K562 (cell line): ENCODE data around the gene FAM219B. TPM values are rescaled to one million over a fixed set of nuclear protein-coding genes. Genes with fewer than 3 reads are reported as not detected.

ENCODE experiments used
- CCAR2 ChIP-seq: fragments of 200-400 bp; formaldehyde crosslinking; IDR thresholded peaks from 2 replicates; pipeline ENCODE4 v1.6.1; 2017; ENCODE audit warnings: mild to moderate bottlenecking, low read depth, low read length
- CHD4 ChIP-seq: fragments of 200-600 bp; sonication (generic); IDR thresholded peaks from 3 replicates; pipeline ENCODE4 v1.6.1; 2012; ENCODE audit warnings: low read depth, mild to moderate bottlenecking, mixed read lengths, low read length, inconsistent platforms; ENCODE audit not compliant: insufficient read depth, insufficient replicate concordance, poor library complexity, severe bottlenecking
- COPS2 ChIP-seq: fragments of 450-650 bp; conservative IDR thresholded peaks from 2 replicates; pipeline ENCODE4 v1.6.1; 2016; ENCODE audit warnings: mild to moderate bottlenecking, moderate library complexity
- CREBBP ChIP-seq: IDR thresholded peaks from one replicate; pipeline ENCODE4 v1.6.1; 2012; ENCODE audit warnings: low read depth, mild to moderate bottlenecking, control low read depth, inconsistent platforms, low read length
- E2F3 ChIP-seq: fragments of 250-450 bp; sonication (Bioruptor Pico); IDR thresholded peaks from 2 replicates; pipeline ENCODE4 v1.4.0; 2020; ENCODE audit warnings: mild to moderate bottlenecking
- EHMT2 ChIP-seq: fragments of 450-650 bp; IDR thresholded peaks from 2 replicates; pipeline ENCODE4 v1.6.1; 2018; ENCODE audit warnings: antibody characterized with exemption
- ILF3 ChIP-seq: fragments of 450-650 bp; IDR thresholded peaks from 2 replicates; pipeline ENCODE4 v1.6.1; 2018; ENCODE audit warnings: antibody characterized with exemption, mild to moderate bottlenecking, moderate library complexity, borderline replicate concordance
- MCM3 ChIP-seq: fragments of 450-650 bp; IDR thresholded peaks from 2 replicates; pipeline ENCODE4 v1.6.1; 2016
- NFXL1 ChIP-seq: fragments of 450-650 bp; formaldehyde crosslinking; IDR thresholded peaks from 2 replicates; pipeline ENCODE4 v1.4.0; 2021; ENCODE audit warnings: mild to moderate bottlenecking
- SMAD4 ChIP-seq: fragments of 250-450 bp; sonication (Bioruptor Pico); conservative IDR thresholded peaks from 2 replicates; pipeline ENCODE4 v1.8.0; 2021; ENCODE audit warnings: inconsistent platforms, mild to moderate bottlenecking, moderate library complexity
- SMARCC2 ChIP-seq: fragments of 450-650 bp; IDR thresholded peaks from 2 replicates; pipeline ENCODE4 v1.6.1; 2017; ENCODE audit warnings: antibody characterized with exemption, moderate library complexity, mild to moderate bottlenecking, low read depth
- TEAD4 ChIP-seq, 2 experiments: sonication (generic) in 1 of 2; formaldehyde crosslinking in 1 of 2; IDR thresholded peaks; 2 replicates each; pipeline versions ENCODE4 v1.6.1 to v1.8.0; 2012 to 2022; ENCODE audit warnings: borderline replicate concordance in 1 of 2, inconsistent platforms in 1 of 2, low read length in 1 of 2, mild to moderate bottlenecking in 1 of 2, missing genetic modification reagents in 1 of 2
- ZNF146 ChIP-seq: IDR thresholded peaks from one replicate; pipeline ENCODE4 v1.6.1; 2018; ENCODE audit warnings: missing compliant biosample characterization; ENCODE audit not compliant: unreplicated experiment
- ZNF77 ChIP-seq: fragments of 250-450 bp; sonication (Bioruptor Pico); IDR thresholded peaks from 2 replicates; pipeline ENCODE4 v1.5.0; 2020
- polyA plus RNA-seq, 8 experiments: library from polyadenylated mRNA; depleted of rRNA in 4 of 8; stranded (reverse) in 5 of 8; unstranded in 3 of 8; fragments of >200 nt; fragmentation: Nextera tagmentation in 2 of 8; fragmentation: Illumina TruSeq in 1 of 8; extraction: Ambion mirVana in 2 of 8; extraction: Trizol in 1 of 8; gene quantifications; 2 replicates each; pipeline versions ENCODE4 v1.2.1 to v1.2.3, GENCODE V29; 2011 to 2014; ENCODE audit warnings: inconsistent platforms in 1 of 8, missing spikeins in 1 of 8
- total RNA-seq, 7 experiments: library from RNA; depleted of rRNA in 6 of 7; stranded (reverse); fragments of >200 nt in 6 of 7; fragmentation: Illumina TruSeq in 2 of 7; extraction: Trizol in 2 of 7; gene quantifications; 2 replicates each; pipeline versions ENCODE4 v1.2.1 to v1.2.3, GENCODE V29; 2011 to 2021; ENCODE audit warnings: low replicate concordance in 1 of 7
- TF ChIP-seq, protein P1 (sequence below): sonication (generic); formaldehyde crosslinking; IDR thresholded peaks from 2 replicates; pipeline ENCODE4 v1.8.1; 2023; ENCODE audit warnings: missing genetic modification reagents, mild to moderate bottlenecking, borderline replicate concordance
- TF ChIP-seq, protein P2 (sequence below): sonication (generic); formaldehyde crosslinking; IDR thresholded peaks from 2 replicates; pipeline ENCODE4 v1.8.0; 2022; ENCODE audit warnings: missing genetic modification reagents, mild to moderate bottlenecking, borderline replicate concordance
- TF ChIP-seq, protein P3 (sequence below): fragments of 250-450 bp; sonication (Bioruptor Pico); IDR thresholded peaks from 2 replicates; pipeline ENCODE4 v1.5.0; 2021; ENCODE audit warnings: mild to moderate bottlenecking, moderate library complexity
- TF ChIP-seq, protein P4 (sequence below): fragments of 250-450 bp; sonication (Bioruptor Pico); IDR thresholded peaks from 2 replicates; pipeline ENCODE4 v1.6.1; 2021; ENCODE audit warnings: mild to moderate bottlenecking

FAM219B gene
- total and polyA plus RNA-seq, 9 of the 15 experiments (the other 6 are each of a cell fraction or from before 2014, with no cell fraction given) = 6.8 to 50.4 (median 29.4) TPM

DNA sequence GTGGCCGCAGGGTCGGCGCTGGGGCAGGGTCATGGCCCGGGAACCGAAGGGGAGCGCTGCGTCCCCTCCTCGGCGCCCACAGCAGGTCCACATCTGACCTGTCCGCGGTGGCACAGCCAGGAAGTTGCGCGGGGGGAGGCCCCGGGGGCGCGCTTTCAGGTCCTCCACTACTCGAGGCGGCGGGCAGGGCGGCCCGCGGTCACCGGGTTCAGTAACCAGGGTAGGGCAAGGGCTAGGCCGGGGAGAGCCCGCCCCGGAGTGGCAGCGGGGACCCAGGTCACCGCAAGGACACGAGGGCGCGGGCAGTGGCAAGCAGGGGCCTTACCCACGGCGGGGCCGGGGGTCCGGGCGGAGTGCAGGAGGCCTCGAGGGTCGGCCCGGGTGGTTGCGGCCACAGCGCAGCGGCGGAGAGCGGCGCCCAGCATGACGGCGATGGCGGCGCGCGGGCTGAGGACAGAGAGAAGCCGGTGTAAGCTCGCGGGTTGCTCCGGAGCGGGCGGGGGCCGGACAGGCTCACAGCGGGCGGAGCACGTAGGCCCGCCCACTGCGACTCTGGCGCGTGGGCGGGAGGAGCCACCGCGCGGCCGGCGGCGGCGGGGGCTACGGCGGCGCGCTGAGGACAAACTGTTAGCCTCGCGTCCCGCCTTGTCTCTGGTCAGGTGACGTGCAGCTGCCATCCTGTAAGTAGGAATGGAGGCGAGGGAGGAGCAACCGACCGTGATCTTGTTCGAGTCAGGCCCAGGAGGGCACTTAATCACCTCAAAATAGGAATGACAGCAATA lies 31.1 kb upstream of the FAM219B start, which contains the start of gene COX5A (continued):
- TF ChIP-seq, protein P1, sequence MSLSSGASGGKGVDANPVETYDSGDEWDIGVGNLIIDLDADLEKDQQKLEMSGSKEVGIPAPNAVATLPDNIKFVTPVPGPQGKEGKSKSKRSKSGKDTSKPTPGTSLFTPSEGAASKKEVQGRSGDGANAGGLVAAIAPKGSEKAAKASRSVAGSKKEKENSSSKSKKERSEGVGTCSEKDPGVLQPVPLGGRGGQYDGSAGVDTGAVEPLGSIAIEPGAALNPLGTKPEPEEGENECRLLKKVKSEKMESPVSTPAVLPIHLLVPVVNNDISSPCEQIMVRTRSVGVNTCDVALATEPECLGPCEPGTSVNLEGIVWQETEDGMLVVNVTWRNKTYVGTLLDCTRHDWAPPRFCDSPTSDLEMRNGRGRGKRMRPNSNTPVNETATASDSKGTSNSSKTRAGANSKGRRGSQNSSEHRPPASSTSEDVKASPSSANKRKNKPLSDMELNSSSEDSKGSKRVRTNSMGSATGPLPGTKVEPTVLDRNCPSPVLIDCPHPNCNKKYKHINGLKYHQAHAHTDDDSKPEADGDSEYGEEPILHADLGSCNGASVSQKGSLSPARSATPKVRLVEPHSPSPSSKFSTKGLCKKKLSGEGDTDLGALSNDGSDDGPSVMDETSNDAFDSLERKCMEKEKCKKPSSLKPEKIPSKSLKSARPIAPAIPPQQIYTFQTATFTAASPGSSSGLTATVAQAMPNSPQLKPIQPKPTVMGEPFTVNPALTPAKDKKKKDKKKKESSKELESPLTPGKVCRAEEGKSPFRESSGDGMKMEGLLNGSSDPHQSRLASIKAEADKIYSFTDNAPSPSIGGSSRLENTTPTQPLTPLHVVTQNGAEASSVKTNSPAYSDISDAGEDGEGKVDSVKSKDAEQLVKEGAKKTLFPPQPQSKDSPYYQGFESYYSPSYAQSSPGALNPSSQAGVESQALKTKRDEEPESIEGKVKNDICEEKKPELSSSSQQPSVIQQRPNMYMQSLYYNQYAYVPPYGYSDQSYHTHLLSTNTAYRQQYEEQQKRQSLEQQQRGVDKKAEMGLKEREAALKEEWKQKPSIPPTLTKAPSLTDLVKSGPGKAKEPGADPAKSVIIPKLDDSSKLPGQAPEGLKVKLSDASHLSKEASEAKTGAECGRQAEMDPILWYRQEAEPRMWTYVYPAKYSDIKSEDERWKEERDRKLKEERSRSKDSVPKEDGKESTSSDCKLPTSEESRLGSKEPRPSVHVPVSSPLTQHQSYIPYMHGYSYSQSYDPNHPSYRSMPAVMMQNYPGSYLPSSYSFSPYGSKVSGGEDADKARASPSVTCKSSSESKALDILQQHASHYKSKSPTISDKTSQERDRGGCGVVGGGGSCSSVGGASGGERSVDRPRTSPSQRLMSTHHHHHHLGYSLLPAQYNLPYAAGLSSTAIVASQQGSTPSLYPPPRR (CRISPR knock-in tag) = peak; percentile 61; the same call in 1 of the 2 replicates
- TF ChIP-seq, protein P2, sequence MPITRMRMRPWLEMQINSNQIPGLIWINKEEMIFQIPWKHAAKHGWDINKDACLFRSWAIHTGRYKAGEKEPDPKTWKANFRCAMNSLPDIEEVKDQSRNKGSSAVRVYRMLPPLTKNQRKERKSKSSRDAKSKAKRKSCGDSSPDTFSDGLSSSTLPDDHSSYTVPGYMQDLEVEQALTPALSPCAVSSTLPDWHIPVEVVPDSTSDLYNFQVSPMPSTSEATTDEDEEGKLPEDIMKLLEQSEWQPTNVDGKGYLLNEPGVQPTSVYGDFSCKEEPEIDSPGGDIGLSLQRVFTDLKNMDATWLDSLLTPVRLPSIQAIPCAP (CRISPR knock-in tag) = no peak
- no peak for TF ChIP-seq NFXL1 (CRISPR knock-in tag)
- no peak for TF ChIP-seq CCAR2
- no peak for TF ChIP-seq MCM3
- 0 out of 2 replicates have a peak, but pooled peaks have one; percentile 48 for TF ChIP-seq E2F3 (CRISPR knock-in tag)
- TF ChIP-seq CHD4 = no peak
- peak; percentile 63; the same call in 1 of the 2 replicates for TF ChIP-seq SMAD4 (CRISPR knock-in tag)
- no peak for TF ChIP-seq SMARCC2
- TF ChIP-seq TEAD4 (IDR thresholded peaks at IDR 0.05; ENCODE audit: low read length) = no peak
- no peak for TF ChIP-seq TEAD4 (CRISPR knock-in tag; IDR thresholded peaks at IDR 0.05; ENCODE audit: borderline replicate concordance)
- TF ChIP-seq ILF3 = 0 out of 2 replicates have a peak, but pooled peaks have one; percentile 73
- no peak for TF ChIP-seq COPS2
- no peak for TF ChIP-seq ZNF77 (CRISPR knock-in tag)
- TF ChIP-seq, protein P3, sequence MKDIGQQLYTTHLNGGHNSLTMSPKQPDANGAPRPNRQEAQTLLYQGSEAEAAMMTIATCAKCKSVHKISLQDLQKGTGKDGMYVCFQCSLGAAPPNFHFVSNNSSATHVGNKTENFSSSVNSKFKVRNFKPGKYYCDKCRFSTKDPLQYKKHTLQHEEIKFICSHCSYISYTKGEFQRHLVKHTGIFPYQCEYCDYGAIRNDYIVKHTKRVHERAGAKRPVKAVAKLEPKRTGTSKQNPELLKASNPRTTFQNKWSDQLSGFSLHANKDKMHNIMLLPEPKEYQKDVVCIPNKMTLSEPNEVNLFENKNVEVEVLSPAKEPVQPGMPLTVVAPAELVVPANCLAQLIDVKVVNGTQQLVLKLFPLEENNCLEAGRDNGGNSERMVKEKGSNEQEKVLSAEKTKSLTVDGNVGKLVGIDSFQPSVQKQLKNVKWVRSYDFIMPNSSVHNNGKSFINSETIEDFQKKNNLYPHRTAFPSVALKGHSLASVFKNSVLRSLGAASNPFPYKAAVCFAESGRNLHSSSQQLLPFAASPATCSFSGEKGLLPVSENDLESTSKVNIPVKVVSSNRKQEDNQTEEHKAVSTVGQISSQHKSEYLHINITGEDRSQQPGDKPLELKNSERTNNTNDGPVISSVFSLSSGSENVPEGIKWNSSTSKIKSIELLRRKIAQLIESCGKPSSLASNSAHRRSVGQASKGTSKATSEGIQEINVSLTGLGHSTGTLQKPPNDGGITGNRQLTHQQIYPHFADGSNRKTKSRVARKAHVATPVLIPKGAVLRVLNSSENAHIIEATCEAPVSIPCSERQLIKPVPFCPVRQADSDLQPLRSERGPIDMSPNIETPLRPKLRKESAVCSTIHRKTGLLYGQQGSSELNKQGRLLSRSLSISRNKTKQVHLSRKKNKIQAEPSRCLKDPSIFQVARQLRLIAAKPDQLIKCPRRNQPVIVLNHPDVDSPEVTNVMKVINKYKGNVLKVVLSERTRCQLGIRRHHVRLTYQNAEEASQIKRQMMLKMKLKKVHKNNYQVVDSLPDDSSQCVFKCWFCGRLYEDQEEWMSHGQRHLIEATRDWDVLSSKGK (CRISPR knock-in tag) = no peak
- TF ChIP-seq, protein P4, sequence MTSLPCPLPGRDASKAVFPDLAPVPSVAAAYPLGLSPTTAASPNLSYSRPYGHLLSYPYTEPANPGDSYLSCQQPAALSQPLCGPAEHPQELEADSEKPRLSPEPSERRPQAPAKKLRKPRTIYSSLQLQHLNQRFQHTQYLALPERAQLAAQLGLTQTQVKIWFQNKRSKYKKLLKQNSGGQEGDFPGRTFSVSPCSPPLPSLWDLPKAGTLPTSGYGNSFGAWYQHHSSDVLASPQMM (CRISPR knock-in tag) = no peak
- TF ChIP-seq CREBBP = no peak
- TF ChIP-seq ZNF146 = no peak
- TF ChIP-seq EHMT2 = no peak
